ENCODE results near the gene POU5F1. TPM values are rescaled to one million over a fixed set of nuclear protein-coding genes. Genes with fewer than 3 reads are reported as not detected.

The POU5F1 gene
- total and polyA plus RNA-seq, 9 of the 15 experiments (the other 6 are each of a cell fraction or from before 2014, with no cell fraction given): 0.06 to 2.0 (median 0.10) TPM; not detected in 6

- TF ChIP-seq GTF2B (IDR thresholded peaks at IDR 0.05; ENCODE audit: extremely low read depth, insufficient read length): no peak
- no peak for TF ChIP-seq ZNF280A (IDR thresholded peaks at IDR 0.05; ENCODE audit: low read depth, partially characterized antibody)
- no peak for TF ChIP-seq THAP12 (CRISPR knock-in tag; IDR thresholded peaks at IDR 0.05)
- no peak for TF ChIP-seq ZNF518B (CRISPR knock-in tag; IDR thresholded peaks at IDR 0.05)
- TF ChIP-seq ZNF24 (IDR thresholded peaks at IDR 0.05): peak; percentile 37; the same call in 1 of the 2 replicates
- peak; percentile 48 for TF ChIP-seq TBP (optimal IDR thresholded peaks at IDR 0.05; ENCODE audit: low read depth, low read length)
- no peak for TF ChIP-seq SMARCC2 (IDR thresholded peaks at IDR 0.05; ENCODE audit: low read depth)
- 0 out of 2 replicates have a peak, but pooled peaks have one; percentile 51 for TF ChIP-seq ZNF511 (CRISPR knock-in tag; IDR thresholded peaks at IDR 0.05)
Observed at GRCh38 chr6:31158140-31158862, 12.2 kb downstream of the POU5F1 start, which contains the start of gene TCF19 (continued).
